Right ventricle myocardium superior (tissue), 1 donor: Measurements from ENCODE around the gene BMERB1. TPM values are rescaled to one million over a fixed set of nuclear protein-coding genes. Genes with fewer than 3 reads are reported as not detected.
A peak's percentile ranks its signal among the peaks of the same experiment; 100 is the strongest.
"Not testable (repeated sequence)": the region's sequence is repeated elsewhere in the genome, so short reads cannot be mapped to it uniquely, and the experiment has no call there.

Experiments used
- ATAC-seq: fragments of 200-7000 bp; cut with Tn5 transposase; one replicate; pipeline ENCODE4 v1.9.1; 2020; ENCODE audit warnings: mild to moderate bottlenecking; ENCODE audit not compliant: poor library complexity
- DNase-seq: peaks from one replicate; pipeline ENCODE4 v3.0.0-alpha.2; 2020
- intact Hi-C: fragments of 100-400 bp; cut with DNase I; formaldehyde crosslinking; loops from one replicate; pipeline ENCODE4 v1.11.2; 2022
- total RNA-seq: library from RNA; stranded (reverse); fragmentation: NEBNext Ultra II Directional; extraction: Animal tissue kit (Norgen Biotek cat#: 25700); gene quantifications from one replicate; pipeline ENCODE4 v1.2.1, GENCODE V29; 2021
- donor health status: DM: no; HTN: yes; CAD: no; lungs with severe emphysema.

BMERB1 gene
- total RNA-seq, 1 donor from 2014 or later = 71.8 TPM

DNA sequence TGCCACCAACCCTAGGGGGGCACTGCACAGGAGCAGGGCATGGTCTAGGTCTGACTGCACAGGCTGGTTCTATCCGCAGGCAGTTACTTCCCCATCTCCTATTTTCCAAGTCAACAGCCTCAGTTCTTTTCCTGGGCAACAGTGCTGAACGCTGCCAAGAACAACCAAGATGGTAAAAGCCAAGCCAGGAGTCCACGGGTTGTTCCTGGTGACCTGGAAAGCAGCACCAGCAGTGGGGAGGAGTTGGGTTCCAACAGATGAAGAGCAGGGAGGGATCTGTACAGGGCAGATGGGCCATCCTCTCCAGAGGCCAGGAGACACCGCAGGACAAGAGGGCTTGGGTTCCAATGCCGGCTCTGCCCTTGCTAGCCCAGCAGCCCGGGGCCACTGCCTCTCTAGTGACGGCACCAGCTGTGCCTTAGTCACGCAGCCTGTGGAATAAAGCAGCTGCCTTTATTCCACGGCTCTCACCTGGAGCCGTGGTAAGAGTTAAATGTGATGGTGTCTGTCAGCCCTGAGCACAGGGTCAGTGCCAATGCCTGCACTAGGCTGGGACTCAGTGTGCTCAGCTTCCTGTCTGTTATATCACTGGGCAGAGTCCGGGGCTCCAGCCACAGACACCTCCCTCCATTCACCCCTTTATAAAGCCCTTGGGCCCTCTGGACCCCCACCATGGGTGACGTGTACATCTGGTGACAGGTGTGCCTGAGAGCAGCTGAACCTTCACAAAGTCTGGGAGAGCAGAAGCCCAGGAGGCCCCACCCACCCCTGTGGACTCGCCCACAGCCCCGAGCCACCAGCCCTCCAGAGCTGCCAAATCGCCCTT lies 163.6 kb downstream of the BMERB1 start:
- intact Hi-C loops = no loop called here
- ATAC-seq (no peak), DNase-seq (no peak)

DNA sequence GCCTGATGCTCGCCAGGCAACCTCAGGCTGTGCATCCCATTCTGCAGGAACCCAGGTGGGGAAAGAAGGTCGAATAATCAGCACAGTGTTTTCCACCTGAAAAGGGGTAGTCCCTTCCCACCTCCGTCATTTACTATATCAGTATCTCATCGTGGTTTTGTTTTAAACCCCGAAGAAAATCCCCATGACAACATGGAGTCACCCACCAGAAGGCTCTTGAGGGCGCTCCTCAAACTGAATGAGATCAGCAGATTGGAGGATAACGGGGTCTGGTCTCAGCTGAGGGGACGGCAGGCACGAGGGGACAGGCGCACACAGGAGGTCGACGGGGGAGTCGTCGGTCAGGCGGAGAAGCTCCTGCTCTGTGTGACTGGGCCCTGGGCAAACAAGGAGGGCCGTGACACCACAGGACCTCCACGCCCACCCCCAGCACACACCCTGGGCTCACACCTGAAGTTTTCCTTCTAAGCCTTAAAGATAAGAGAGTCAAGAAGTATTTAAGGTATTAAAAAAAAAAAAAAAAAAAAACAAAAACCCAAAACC lies 164.3 kb downstream of the BMERB1 start:
- DNase-seq (no peak), ATAC-seq (no peak)
- intact Hi-C loops = no loop called here

DNA sequence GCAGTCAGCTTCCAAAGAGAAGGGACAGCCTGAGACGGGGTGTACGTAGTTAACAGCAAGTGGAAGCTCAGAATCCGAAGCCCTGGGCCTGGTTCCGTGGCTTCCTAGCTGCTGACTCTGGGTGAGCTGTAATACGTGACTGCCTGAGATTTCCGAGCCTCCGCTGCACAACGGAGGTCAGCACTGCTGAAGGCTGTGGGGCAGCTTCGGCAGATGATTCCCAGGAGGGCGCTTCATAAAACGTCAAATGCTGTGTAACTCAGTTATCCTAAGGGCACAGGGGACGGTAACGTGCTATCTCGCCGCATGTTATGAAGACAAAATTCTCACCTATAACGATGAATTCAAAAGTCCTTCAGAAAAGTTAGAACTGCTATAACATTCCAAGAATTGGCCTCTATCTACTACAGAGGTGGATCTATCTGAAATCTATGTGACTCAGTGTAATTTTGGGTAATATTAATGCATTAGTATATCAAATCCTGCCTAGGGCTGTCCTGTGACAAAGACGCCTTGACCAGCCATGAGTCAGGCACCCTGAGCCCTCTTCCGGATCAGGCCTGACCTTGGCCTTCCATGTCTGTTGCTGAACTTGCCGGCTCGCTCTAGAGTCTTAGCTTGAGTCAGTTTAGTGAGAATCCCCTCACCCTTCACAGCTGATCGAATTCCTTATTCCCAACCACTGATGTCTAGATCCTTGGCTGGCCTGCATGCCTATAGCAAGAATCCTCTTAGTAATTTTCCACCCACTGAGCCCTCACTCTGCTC lies 165.1 kb downstream of the BMERB1 start:
- no peak for DNase-seq
- intact Hi-C loops = loop anchor here (10.0 kb wide), 1 partner anchor 175 kb away; no protein-coding TSS in a partner anchor
- no peak for ATAC-seq

DNA sequence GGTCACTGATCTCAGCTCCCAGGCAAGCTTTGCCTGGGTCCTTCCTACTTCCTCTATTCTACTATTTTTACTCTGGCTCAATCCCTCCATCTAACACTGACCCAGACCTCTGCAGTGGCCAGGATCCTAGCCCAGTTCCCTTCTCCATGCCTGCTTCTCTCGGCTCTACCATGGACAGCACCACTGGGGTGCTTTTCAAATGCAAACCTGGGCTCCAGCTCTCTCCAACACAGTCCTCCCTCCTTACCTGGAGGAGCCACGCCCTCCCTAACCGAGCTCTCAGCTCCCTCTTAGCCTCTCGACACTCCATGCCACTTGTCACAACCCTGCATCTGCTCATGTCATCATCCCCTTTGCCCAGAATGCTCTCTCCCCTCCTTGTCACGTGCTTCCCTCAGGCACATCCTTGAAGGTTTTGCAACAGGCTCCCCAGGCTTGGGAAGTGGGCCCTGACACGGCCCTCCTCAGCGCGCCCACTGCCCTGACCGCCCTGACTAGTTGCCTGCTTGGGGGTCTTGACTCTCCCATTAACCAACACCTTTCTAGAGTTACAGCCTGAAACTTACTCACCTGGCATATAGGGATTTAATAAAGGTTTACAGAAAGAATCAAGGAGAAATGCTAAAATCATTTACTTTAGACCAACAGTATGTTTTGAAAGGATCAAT lies 167.0 kb downstream of the BMERB1 start:
- no peak for ATAC-seq
- intact Hi-C loops = loop anchor here (10.0 kb wide), 1 partner anchor 177 kb away; no protein-coding TSS in a partner anchor
- no peak for DNase-seq

DNA sequence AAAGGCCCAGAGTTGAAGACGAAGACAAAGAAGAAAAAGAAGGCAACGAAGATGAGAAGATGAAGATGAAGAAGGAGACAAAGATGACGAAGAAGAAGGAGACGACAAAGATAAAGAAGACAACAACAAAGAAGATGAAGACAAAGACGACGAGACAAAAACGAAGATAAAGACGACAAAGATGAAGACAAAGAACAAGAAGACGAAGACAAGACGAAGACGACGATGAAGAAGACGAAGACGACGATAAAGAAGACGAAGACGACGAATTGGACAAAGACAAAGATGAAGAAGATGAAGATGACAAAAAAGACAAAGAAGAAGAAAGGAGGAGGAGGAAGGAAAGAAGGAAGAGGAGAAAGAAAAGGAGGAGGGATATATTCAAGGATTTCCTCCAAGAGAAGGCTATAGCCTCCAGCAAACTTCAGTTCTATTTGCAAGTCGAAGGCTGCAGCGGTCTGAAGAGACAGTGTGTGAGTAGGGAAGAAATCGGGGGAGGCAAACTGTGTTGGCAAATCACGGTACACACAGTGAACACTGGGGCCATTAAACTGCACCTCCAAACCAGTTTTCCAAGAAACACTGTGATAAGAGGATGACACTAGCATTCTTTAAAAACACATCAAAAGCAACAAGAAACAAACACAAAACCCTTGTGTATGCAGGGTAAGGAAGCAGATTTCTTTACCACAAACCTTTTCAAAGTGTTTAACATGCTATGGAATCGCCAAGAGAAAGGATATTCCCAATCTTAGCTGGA lies 168.1 kb downstream of the BMERB1 start:
- intact Hi-C loops = loop anchor here (10.0 kb wide), 1 partner anchor 178 kb away; no protein-coding TSS in a partner anchor
- no peak for ATAC-seq
- no peak for DNase-seq

DNA sequence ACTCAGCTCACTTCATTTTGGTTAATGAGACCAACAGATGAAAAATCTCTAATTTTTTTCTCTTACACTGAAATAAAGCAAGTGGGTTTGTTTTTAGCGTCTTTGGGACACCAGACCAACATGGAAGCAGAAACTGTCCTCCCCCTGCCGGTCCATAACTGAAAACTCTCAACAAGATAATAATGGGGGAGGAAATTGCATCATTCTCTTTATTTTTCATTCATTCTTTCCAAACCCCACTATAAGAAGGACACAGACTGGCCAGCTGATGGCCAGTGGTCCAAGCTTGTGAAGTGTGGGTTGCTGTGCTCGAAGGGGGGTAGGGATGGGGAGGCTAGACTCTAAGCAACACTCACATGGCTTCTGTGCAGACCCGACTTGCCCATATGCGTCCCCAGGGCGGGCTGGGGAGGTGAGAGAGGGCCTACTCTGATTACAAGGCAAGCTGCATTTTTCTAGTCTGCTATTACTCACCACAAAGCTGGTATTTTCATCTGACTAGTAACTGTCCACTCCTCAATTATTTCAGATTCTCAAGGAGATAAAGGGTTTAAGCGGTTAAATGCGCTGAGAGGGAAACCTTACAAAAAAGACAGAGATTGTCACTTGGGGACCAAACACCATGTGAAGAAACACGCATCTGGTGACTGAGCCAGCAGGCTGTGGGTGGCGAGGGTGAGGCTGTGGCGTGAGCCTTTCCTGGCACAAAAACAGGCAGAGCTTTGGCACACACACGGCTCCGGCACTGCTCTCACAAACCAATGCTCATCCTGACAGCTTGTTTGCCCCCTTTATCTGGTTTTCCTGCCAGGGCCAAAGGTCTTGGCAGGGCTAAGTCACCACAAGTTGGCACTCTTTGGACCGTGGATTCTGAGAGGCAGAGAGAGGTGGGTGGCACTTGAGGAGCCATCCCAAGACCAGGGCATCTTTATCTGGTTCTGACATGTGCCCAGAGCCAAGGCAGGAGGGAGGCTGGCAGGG lies 170.4 kb downstream of the BMERB1 start:
- no peak for ATAC-seq
- intact Hi-C loops = loop anchor here (10.0 kb wide), 1 partner anchor 180 kb away; no protein-coding TSS in a partner anchor
- no peak for DNase-seq

DNA sequence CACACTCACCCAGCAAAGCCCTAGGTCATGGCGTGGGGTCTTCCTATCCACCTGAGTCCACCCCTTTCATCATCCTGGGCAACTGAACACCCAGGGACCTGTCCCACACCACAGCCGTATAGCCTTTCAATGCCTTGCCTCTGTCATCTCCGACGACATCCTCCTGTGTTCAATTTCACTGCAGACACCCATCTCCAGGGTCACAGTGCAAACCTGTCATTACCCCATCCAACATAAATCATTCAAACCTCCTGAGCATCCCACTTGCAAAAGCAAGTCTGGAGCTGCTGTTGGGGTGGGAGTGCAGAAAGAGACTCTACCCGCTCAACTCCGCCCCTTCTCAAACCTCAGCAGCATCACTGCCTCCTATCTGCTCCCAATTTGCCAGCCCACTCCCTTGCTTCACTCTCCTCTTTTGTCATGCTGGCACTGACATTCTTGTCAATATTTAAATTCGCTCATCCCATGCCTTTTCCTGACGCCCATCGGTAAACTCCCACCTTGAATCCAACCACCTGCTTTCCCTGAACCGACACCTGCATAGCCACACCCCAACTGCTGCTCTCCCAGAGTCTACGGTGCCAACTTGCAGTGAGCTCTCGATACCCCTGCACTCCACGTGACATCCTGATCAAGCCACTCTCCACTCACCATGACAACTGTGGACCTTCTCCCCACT lies 171.6 kb downstream of the BMERB1 start:
- DNase-seq (no peak), ATAC-seq (no peak)
- intact Hi-C loops = loop anchor here (10.0 kb wide), 1 partner anchor 181 kb away; no protein-coding TSS in a partner anchor

DNA sequence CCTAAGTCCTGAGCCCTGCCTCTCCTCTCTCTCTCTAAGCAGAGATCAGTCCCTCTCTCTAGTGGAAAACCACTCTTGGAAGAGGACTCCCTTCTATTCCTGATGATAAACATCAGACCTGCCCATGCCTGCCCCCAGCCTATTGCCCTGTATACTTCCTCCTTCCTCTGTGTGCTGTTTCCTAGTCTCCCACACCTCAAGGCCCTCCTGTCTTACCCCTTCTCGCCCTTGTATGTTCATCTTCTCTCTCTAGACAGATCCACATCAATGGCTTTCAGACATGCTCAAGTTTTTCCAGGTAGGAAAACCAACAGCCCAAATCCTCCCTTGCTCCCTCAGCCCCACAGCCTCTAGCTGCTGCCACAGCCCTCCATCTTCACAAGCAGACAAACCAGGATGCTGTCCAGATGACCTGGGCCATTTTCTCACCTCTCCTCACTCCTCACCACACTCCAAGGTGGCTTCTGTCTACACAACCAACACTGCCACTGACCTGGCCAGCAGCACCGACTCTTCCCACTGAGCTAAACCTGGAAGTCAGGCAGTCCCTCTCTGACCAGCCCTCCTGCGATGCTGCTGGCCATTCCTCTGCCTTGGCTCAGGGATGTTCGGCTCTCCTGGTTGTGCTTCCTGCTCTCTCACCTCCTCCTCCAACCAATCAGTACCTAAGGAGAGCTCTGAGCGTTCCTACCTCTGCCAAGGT lies 172.3 kb downstream of the BMERB1 start:
- intact Hi-C loops = loop anchor here (10.0 kb wide), 1 partner anchor 182 kb away; no protein-coding TSS in a partner anchor
- ATAC-seq = no peak

DNA sequence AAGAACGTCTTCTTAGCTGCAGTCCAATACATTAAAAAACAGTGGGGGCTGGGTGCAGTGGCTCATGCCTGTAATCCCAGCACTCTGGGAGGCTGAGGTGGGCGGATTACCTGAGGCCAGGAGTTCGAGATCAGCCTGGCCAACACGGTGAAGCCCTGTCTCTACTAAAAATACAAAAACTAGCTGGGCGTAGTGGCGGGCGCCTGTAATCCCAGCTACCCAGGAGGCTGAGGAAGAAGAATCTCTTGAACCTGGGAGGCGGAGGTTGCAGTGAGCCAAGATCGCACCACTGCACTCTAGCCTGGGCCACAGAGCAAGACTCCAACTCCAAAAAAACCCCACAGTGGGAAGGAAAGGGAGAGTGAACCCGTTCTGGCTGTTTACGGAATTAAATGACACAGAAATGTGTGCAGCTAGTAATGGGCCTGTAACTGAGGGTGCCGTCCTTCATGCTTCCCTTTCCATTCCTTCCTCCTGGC lies 172.9 kb downstream of the BMERB1 start:
- intact Hi-C loops = loop anchor here (10.0 kb wide), 1 partner anchor 182 kb away; no protein-coding TSS in a partner anchor
- not testable (repeated sequence) for DNase-seq, ATAC-seq

More for the DNA sequence above, 172.3 kb downstream of the BMERB1 start:
- DNase-seq = no peak

DNA sequence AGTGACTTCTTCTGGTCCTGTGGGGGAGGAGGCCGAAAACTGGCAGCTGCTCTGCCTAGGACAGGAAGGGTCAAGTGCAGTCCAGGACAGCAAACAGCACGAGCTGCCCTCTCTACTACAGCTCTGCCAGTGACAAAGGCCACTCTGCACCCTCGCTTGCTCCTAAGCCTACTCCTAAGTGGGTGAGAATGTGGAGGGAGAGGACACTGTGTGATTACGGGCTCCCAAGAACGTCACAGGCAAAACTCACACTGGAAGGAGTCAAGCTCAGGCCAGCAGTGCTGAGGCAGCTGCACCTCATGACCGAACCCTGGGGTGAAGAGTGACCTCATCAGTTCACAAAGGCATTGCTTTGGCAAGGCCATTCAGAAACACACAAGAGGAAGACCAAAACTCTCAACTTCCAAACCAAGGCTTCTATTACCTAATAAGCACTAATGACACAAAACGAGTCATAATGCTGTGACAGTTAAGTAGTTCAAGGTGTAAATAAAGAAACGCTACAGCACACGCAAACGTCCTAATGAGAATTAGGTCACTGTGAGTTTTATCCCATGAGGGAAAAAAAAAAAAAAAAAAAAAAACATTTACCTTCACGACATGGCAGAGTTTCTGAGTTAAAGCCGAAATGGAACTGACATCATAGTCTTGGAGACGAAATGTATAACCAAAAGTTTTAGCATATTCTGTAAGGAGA lies 173.5 kb downstream of the BMERB1 start:
- ATAC-seq (peak; percentile 93), DNase-seq (peak; percentile 78)
- intact Hi-C loops = loop anchor here (10.0 kb wide), 1 partner anchor 183 kb away; no protein-coding TSS in a partner anchor

DNA sequence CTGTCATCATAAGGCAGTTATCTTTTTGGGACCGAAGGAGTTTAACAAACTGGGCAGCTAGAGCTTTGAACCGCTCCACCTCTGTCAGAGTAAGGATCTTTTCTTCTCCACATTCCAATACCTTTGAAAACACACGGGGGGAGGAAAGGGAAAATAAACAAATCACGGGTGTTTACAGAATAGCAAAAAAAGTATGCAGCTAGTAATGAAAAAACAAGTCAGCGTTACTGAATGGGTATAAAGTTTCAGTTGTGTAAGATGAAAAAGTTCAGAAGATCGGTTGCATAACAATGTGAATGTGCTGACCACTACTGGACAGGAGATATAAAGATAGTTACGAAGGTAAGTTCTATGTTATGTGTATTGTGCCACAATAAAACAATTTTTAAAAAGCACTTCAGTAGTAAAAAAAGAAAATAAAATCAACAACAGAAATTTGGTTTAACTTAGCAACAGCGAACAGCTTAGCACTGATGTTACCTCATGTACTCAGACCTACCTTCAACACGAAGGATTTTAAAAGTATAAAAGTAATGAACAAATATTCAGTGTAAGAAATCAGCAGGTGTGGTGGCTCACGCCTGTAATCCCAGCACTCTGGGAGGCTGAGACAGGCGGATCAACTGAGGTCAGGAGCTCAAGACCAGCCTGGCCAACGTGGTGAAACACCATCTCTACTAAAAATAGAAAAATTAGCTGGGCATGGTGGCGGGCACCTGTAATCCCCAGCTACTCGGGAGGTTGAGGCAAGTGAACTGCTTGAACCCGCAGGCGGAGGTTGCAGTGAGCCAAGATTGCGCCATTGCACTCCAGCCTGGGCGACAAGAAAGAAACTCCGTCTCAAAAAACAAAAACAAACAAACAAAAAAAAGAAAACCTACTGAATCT lies 174.3 kb downstream of the BMERB1 start:
- intact Hi-C loops = loop anchor here (10.0 kb wide), 1 partner anchor 184 kb away; no protein-coding TSS in a partner anchor
- ATAC-seq (no peak), DNase-seq (no peak)

DNA sequence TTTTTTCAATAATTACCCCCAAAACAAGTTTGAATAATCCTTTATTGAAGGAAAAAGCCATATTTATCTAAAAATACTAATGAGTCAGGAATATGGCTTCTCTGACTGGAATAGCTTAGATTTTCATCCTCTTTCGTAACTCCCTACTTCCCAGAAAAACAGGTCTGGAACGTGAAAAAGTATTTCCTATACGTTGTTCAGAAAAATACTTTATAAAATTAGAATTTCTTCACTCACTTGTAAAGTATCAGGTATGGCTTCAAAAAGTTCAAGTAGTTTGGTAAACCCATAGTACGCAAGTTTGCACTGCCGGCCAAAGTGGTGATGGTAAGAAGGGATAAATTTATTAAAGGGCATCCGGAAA lies 174.9 kb downstream of the BMERB1 start:
- no peak for ATAC-seq
- DNase-seq = no peak
- intact Hi-C loops = loop anchor here (10.0 kb wide), 1 partner anchor 184 kb away; no protein-coding TSS in a partner anchor

DNA sequence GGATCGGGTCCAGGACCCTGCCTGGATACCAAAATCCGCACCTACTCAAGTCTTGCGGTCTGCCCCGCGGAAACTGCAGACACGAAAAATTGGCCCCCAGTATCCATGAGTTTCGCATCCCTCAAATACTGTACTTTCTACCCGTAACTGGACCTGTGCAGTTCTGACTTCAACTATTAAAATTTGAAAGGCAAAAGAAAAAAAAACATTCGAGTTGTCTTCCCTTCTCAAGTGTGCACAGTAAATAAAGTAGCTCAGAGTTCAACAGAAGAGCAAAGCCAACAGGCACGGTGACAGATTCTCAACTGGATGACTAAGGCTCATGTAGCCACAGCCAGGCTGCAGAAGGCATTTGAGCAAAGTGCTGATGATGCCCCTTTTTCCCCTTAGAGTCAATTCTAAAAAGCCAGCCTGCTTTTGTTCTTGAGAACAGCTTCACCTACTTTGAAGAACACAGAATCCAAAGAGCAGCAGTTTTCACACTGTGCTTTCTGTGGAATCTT lies 176.0 kb downstream of the BMERB1 start:
- intact Hi-C loops = no loop called here
- DNase-seq (no peak), ATAC-seq (no peak)

DNA sequence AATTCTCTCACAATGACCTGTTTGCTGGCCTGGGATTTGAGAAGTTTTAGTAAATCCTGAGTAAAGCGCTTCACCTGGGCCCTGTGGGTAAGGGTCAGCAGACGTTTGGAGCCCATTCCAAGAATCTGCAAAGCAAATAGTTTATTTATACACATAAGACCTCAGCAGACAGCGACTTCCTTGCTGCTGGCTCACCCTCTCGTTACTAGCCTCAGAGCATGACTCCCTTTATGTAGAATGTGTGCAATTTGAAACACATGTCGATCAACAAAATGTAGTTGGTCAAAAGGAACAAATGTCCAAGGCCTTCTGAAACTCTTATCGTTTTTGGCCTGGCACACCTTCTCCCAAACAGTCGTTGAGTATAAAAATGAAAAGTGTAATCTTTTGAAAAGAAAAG lies 177.2 kb downstream of the BMERB1 start:
- ATAC-seq (no peak), DNase-seq (no peak)
- intact Hi-C loops = no loop called here
